DMS153 treated with DMSO at 0.1 percent for 48 hours (cell line): ENCODE measurements around the gene PRR29.
"Not testable (repeated sequence)": the region's sequence is repeated elsewhere in the genome, so short reads cannot be mapped to it uniquely, and the experiment has no call there.

ENCODE experiments used
- DNase-seq: peaks from one replicate; lab custom pipeline; 2025; ENCODE audit not compliant: unreplicated experiment; lab: John Stamatoyannopoulos, UW

The PRR29 gene

GRCh38 chr17:64008830-64009229 is 10.7 kb downstream of the PRR29 start:
- DNase-seq, result no peak

GRCh38 chr17:64009571-64010402 is 11.6 kb downstream of the PRR29 start:
- no peak for DNase-seq

GRCh38 chr17:64015447-64015846 is 17.3 kb downstream of the PRR29 start:
- DNase-seq, result no peak

- DNase-seq, result no peak
Observed at GRCh38 chr17:64016231-64016784, 18.2 kb downstream of the PRR29 start.

- no peak for DNase-seq
Observed at GRCh38 chr17:64016974-64017373, 18.8 kb downstream of the PRR29 start.

GRCh38 chr17:64017381-64017980 is 19.3 kb downstream of the PRR29 start:
- DNase-seq, result no peak

GRCh38 chr17:64019551-64019961 is 21.4 kb downstream of the PRR29 start:
- not testable (repeated sequence) for DNase-seq

- no peak for DNase-seq
Observed at GRCh38 chr17:64020056-64020766, 22.1 kb downstream of the PRR29 start, which contains the start of gene ICAM2. Gene ICAM2 (minus strand): TSS chr17:64020633. CDS start chr17:64006691, 13,942 bp downstream.

GRCh38 chr17:64022611-64023063 is 24.5 kb downstream of the PRR29 start:
- DNase-seq, result no peak

GRCh38 chr17:64024215-64024654 is 26.1 kb downstream of the PRR29 start:
- no peak for DNase-seq

- no peak for DNase-seq
Observed at GRCh38 chr17:64024781-64025731, 26.9 kb downstream of the PRR29 start.

- DNase-seq, result peak; percentile 69
Observed at GRCh38 chr17:64025732-64026294, 27.7 kb downstream of the PRR29 start.

GRCh38 chr17:64028874-64029464 is 30.8 kb downstream of the PRR29 start:
- DNase-seq, result peak; percentile 31

- DNase-seq, result no peak
Observed at GRCh38 chr17:64032081-64032480, 33.9 kb downstream of the PRR29 start.

GRCh38 chr17:64036198-64036922 is 38.2 kb downstream of the PRR29 start:
- DNase-seq, result no peak

- DNase-seq, result no peak
Observed at GRCh38 chr17:64037180-64037579, 39.0 kb downstream of the PRR29 start.

- no peak for DNase-seq
Observed at GRCh38 chr17:64037802-64038201, 39.7 kb downstream of the PRR29 start.

- no peak for DNase-seq
Observed at GRCh38 chr17:64038331-64039105, 40.4 kb downstream of the PRR29 start.
